H1 (cell line): ENCODE measurements around the gene GPLD1. TPM values are rescaled to one million over a fixed set of nuclear protein-coding genes. Genes with fewer than 3 reads are reported as not detected.

Experiments used
- CTCF ChIA-PET: fragments of 300-600 bp; sonication (Branson Sonifier 250); formaldehyde crosslinking; loops from one replicate; lab custom pipeline; 2021; ENCODE audit not compliant: partially characterized antibody; lab: Charles Lee
- POLR2A ChIA-PET: fragments of 300-600 bp; sonication (Branson Sonifier 250); formaldehyde crosslinking; loops from one replicate; lab custom pipeline; 2021; ENCODE audit warnings: inconsistent platforms; ENCODE audit not compliant: partially characterized antibody; lab: Charles Lee
- DNase-seq, 2 experiments: peaks; one replicate each; pipeline versions ENCODE4 v3.0.0 to v3.0.0-alpha.2; 2010 to 2022; ENCODE audit warnings: low spot score in 2 of 2, low read depth in 1 of 2, mixed read lengths in 1 of 2
- FAIRE-seq: peaks from 2 replicates; lab custom pipeline; 2011; peaks lifted over from hg19 to GRCh38; lab: Jason Lieb, UNC
- H2AFZ ChIP-seq: 2 replicates; pipeline ENCODE4 v1.8.1; 2012; ENCODE audit warnings: low read length, inconsistent platforms
- H2AK5ac ChIP-seq: 2 replicates; pipeline ENCODE4 v1.6.1; 2013; ENCODE audit warnings: low read depth, low read length
- H2BK120ac ChIP-seq: replicated peaks from 2 replicates; pipeline ENCODE3; 2013; ENCODE audit warnings: low read depth, low read length, inconsistent platforms
- H2BK12ac ChIP-seq: 2 replicates; pipeline ENCODE4 v1.6.1; 2013; ENCODE audit warnings: low read depth, low read length
- H2BK15ac ChIP-seq: 2 replicates; pipeline ENCODE4 v1.6.1; 2013; ENCODE audit warnings: low read length
- H2BK20ac ChIP-seq: 2 replicates; pipeline ENCODE4 v1.6.1; 2013; ENCODE audit warnings: low read length
- H2BK5ac ChIP-seq: 2 replicates; pipeline ENCODE4 v1.6.1; 2013; ENCODE audit warnings: low read depth, low read length
- H3K14ac ChIP-seq: 2 replicates; pipeline ENCODE4 v1.6.1; 2013; ENCODE audit warnings: inconsistent platforms; ENCODE audit not compliant: insufficient read length
- H3K18ac ChIP-seq: 2 replicates; pipeline ENCODE4 v1.6.1; 2013; ENCODE audit warnings: low read length; ENCODE audit errors: extremely low read depth
- H3K23ac ChIP-seq: 2 replicates; pipeline ENCODE4 v1.6.1; 2013; ENCODE audit warnings: inconsistent platforms; ENCODE audit not compliant: insufficient read length
- H3K23me2 ChIP-seq: 2 replicates; pipeline ENCODE4 v1.6.1; 2013; ENCODE audit warnings: low read depth, low read length
- H3K27ac ChIP-seq: 2 replicates; pipeline ENCODE4 v1.6.1; 2011; ENCODE audit warnings: low read depth, low read length, inconsistent platforms
- H3K27me3 ChIP-seq, 4 experiments: replicated peaks in 1 of 4; 1 replicate in 1 of 4; 2 replicates in 3 of 4; pipeline versions ENCODE4 v1.6.1 to v1.8.1; 2011 to 2013; ENCODE audit warnings: low read length in 3 of 4, mild to moderate bottlenecking in 3 of 4, inconsistent platforms in 2 of 4, mixed read lengths in 2 of 4, moderate library complexity in 1 of 4; ENCODE audit not compliant: control insufficient read depth in 3 of 4, insufficient read depth in 3 of 4; ENCODE audit errors: extremely low read depth in 1 of 4
- H3K36me3 ChIP-seq, 4 experiments: 2 replicates each; pipeline versions ENCODE4 v1.6.1 to v1.8.1; 2011 to 2013; ENCODE audit warnings: mild to moderate bottlenecking in 4 of 4, low read length in 3 of 4, moderate library complexity in 2 of 4, control low read depth in 1 of 4, inconsistent platforms in 1 of 4; ENCODE audit not compliant: insufficient read depth in 4 of 4, control insufficient read depth in 2 of 4
- H3K4ac ChIP-seq: replicated peaks from 2 replicates; pipeline ENCODE3; 2013; ENCODE audit warnings: low read length, low read depth, mixed read lengths, inconsistent platforms; ENCODE audit not compliant: insufficient read length
- H3K4me1 ChIP-seq, 4 experiments: replicated peaks in 1 of 4; 1 replicate in 1 of 4; 2 replicates in 3 of 4; pipeline versions ENCODE4 v1.6.1 to v1.8.1; 2011 to 2013; ENCODE audit warnings: low read length in 3 of 4, inconsistent platforms in 2 of 4, mixed read lengths in 1 of 4; ENCODE audit not compliant: insufficient read depth in 4 of 4, control insufficient read depth in 3 of 4
- H3K4me2 ChIP-seq, 2 experiments: 2 replicates each; pipeline versions ENCODE4 v1.6.1 to v1.8.1; 2011 to 2013; ENCODE audit warnings: low read depth in 2 of 2, low read length in 2 of 2, control low read depth in 1 of 2, inconsistent platforms in 1 of 2, mild to moderate bottlenecking in 1 of 2; ENCODE audit not compliant: insufficient read depth in 1 of 2
- H3K4me3 ChIP-seq, 4 experiments: fragments of 200-600, 300-600 bp in 1 of 4; sonication (generic), shearing (Covaris generic), sonication (Bioruptor Twin) in 1 of 4; 2 replicates each; pipeline versions ENCODE4 v1.5.1 to v1.8.1; 2011 to 2016; ENCODE audit warnings: low read length in 4 of 4, low read depth in 3 of 4, control low read depth in 2 of 4, inconsistent platforms in 2 of 4, mild to moderate bottlenecking in 2 of 4, mixed read lengths in 1 of 4, moderate library complexity in 1 of 4; ENCODE audit not compliant: insufficient read depth in 2 of 4; ENCODE audit errors: extremely low read depth in 1 of 4
- H3K56ac ChIP-seq: replicated peaks from 2 replicates; pipeline ENCODE3; 2013; ENCODE audit warnings: low read depth, mild to moderate bottlenecking, mixed read lengths, low read length, inconsistent platforms; ENCODE audit not compliant: insufficient read length
- H3K79me1 ChIP-seq: 2 replicates; pipeline ENCODE4 v1.6.1; 2013; ENCODE audit warnings: low read depth, low read length, control low read depth
- H3K79me2 ChIP-seq, 2 experiments: 2 replicates each; pipeline versions ENCODE4 v1.6.1 to v1.8.1; 2012 to 2013; ENCODE audit warnings: low read length in 2 of 2, mild to moderate bottlenecking in 2 of 2, inconsistent platforms in 1 of 2; ENCODE audit not compliant: insufficient read depth in 2 of 2, control insufficient read depth in 1 of 2
- H3K9ac ChIP-seq, 4 experiments: replicated peaks in 1 of 4; 1 replicate in 1 of 4; 2 replicates in 3 of 4; pipeline versions ENCODE4 v1.6.1 to v1.8.1; 2011 to 2013; ENCODE audit warnings: low read depth in 3 of 4, low read length in 3 of 4, control low read depth in 2 of 4, mild to moderate bottlenecking in 2 of 4, moderate library complexity in 2 of 4, inconsistent platforms in 1 of 4; ENCODE audit errors: extremely low read depth in 1 of 4
- H3K9me3 ChIP-seq, 2 experiments: 2 replicates each; pipeline versions ENCODE4 v1.6.1 to v1.8.1; 2012 to 2013; ENCODE audit warnings: mild to moderate bottlenecking in 2 of 2, moderate library complexity in 2 of 2, control low read depth in 1 of 2, inconsistent platforms in 1 of 2, low read depth in 1 of 2, low read length in 1 of 2, mixed read lengths in 1 of 2; ENCODE audit not compliant: insufficient read depth in 2 of 2
- H4K20me1 ChIP-seq, 2 experiments: replicated peaks in 1 of 2; 2 replicates each; pipeline versions ENCODE3 to v1.8.1; 2011 to 2013; ENCODE audit warnings: inconsistent platforms in 2 of 2, low read length in 2 of 2, mild to moderate bottlenecking in 1 of 2; ENCODE audit not compliant: insufficient read depth in 2 of 2, control insufficient read depth in 1 of 2
- H4K5ac ChIP-seq: 2 replicates; pipeline ENCODE4 v1.6.1; 2013; ENCODE audit warnings: low read length, low read depth, mixed read lengths, inconsistent platforms; ENCODE audit not compliant: insufficient read length
- H4K8ac ChIP-seq: 2 replicates; pipeline ENCODE4 v1.8.0; 2013; ENCODE audit warnings: mild to moderate bottlenecking, moderate library complexity, low read length, inconsistent platforms; ENCODE audit not compliant: insufficient read depth; ENCODE audit errors: extremely low read depth
- H4K91ac ChIP-seq: replicated peaks from 2 replicates; pipeline ENCODE3; 2013; ENCODE audit warnings: low read length, mixed read lengths, inconsistent platforms; ENCODE audit not compliant: insufficient read length
- ATF3 ChIP-seq: IDR thresholded peaks from 2 replicates; pipeline ENCODE4 v1.6.1; 2011; ENCODE audit warnings: low read depth, mild to moderate bottlenecking, low read length; ENCODE audit not compliant: insufficient read depth
- E2F6 ChIP-seq: IDR thresholded peaks from 2 replicates; pipeline ENCODE4 v1.6.1; 2012; ENCODE audit warnings: inconsistent platforms
- EGR1 ChIP-seq: IDR thresholded peaks from 2 replicates; pipeline ENCODE4 v1.6.1; 2011; ENCODE audit warnings: low read depth, low read length, borderline replicate concordance
- EZH2 ChIP-seq: fragments of 200-600 bp; sonication (generic); IDR thresholded peaks from 2 replicates; pipeline ENCODE4 v1.7.1; 2012; ENCODE audit warnings: low read depth, mild to moderate bottlenecking, moderate library complexity, low read length, inconsistent platforms; ENCODE audit not compliant: severe bottlenecking
- GTF2F1 ChIP-seq: IDR thresholded peaks from 2 replicates; pipeline ENCODE4 v1.6.1; 2012; ENCODE audit warnings: low read depth, low read length, improper control_type of control experiment, borderline replicate concordance
- HDAC2 ChIP-seq, 2 experiments: fragments of 300-600 bp in 1 of 2; sonication (generic) in 1 of 2; IDR thresholded peaks; 2 replicates each; pipeline ENCODE4 v1.6.1; 2011 to 2012; ENCODE audit warnings: low read depth in 2 of 2, low read length in 2 of 2, mild to moderate bottlenecking in 2 of 2, moderate library complexity in 2 of 2, borderline replicate concordance in 1 of 2, inconsistent platforms in 1 of 2
- HDAC6 ChIP-seq: IDR thresholded peaks from one replicate; pipeline ENCODE4 v1.7.1; 2012; ENCODE audit warnings: low read depth, mild to moderate bottlenecking, inconsistent platforms, low read length, moderate library complexity
- POU5F1 ChIP-seq: IDR thresholded peaks from 2 replicates; pipeline ENCODE4 v1.6.1; 2011; ENCODE audit warnings: low read depth, mild to moderate bottlenecking, low read length, moderate library complexity
- RNF2 ChIP-seq: fragments of 200-900, 300-1000 bp; sonication (generic); IDR thresholded peaks from 2 replicates; pipeline ENCODE4 v1.7.1; 2016; ENCODE audit warnings: borderline replicate concordance, low read depth, mild to moderate bottlenecking, antibody characterized with exemption, low read length; ENCODE audit not compliant: poor library complexity, severe bottlenecking; ENCODE audit errors: missing control alignments
- SP1 ChIP-seq: IDR thresholded peaks from 2 replicates; pipeline ENCODE4 v1.6.1; 2011; ENCODE audit warnings: low read depth, low read length
- SRF ChIP-seq: IDR thresholded peaks from 2 replicates; pipeline ENCODE4 v1.6.1; 2011; ENCODE audit warnings: mild to moderate bottlenecking, low read depth, low read length, moderate library complexity
- TCF12 ChIP-seq: IDR thresholded peaks from 2 replicates; pipeline ENCODE4 v1.6.1; 2011; ENCODE audit warnings: low read depth, mild to moderate bottlenecking, low read length
- WGBS, 2 experiments: shearing (Covaris generic) in 1 of 2; methylation state at CpG; one replicate each; pipeline versions ENCODE4 v1.1.6 to v1.1.7; 2013 to 2015; ENCODE audit warnings: low lambda C conversion rate in 2 of 2, mixed read lengths in 2 of 2, inconsistent platforms in 1 of 2, low coverage in 1 of 2, missing lambda C conversion rate in 1 of 2; ENCODE audit not compliant: insufficient replicate concordance in 2 of 2, insufficient coverage in 1 of 2, insufficient read length in 1 of 2; ENCODE audit errors: extremely low coverage in 1 of 2, missing lambda C conversion rate in 1 of 2; 5-methylcytosine and 5-hydroxymethylcytosine counted together
- polyA plus RNA-seq, 7 experiments: library from polyadenylated mRNA; depleted of rRNA in 3 of 7; stranded (reverse) in 5 of 7; unstranded in 2 of 7; fragments of >200 nt in 5 of 7; fragments of 200-250 nt in 2 of 7; gene quantifications; 1 replicate in 5 of 7; 2 replicates in 1 of 7; 4 replicates in 1 of 7; pipeline versions ENCODE4 v1.2.1 to v1.2.3, GENCODE V29; 2011 to 2013; ENCODE audit warnings: missing spikeins in 2 of 7, mixed read lengths in 2 of 7
- total RNA-seq: library from RNA; stranded (reverse); fragmentation: NEBNext Ultra II Directional; extraction: Animal tissue kit (Norgen Biotek cat#: 25700); gene quantifications from 2 replicates; pipeline ENCODE4 v1.2.1, GENCODE V29; 2021

Gene GPLD1
- total and polyA plus RNA-seq, 2 of the 8 experiments (the other 6 are each of a cell fraction or from before 2014, with no cell fraction given) = 3.7 to 5.3 TPM

- Histone ChIP-seq H2BK15ac (no peak overlapping the region), H3K27ac (no peak overlapping the region), H4K91ac (no peak overlapping the region), H3K9me3 (no peaks in the 10 kb centered on the region), H2AK5ac (no peak overlapping the region), H3K23ac (no peak overlapping the region), H4K20me1 (no peaks in the 10 kb centered on the region), H3K79me1 (no peaks in the 10 kb centered on the region), H3K9ac (no peak overlapping the region), H2BK20ac (no peak overlapping the region), H3K79me2 (no peaks in the 10 kb centered on the region), H3K23me2 (peaks cover 5% of the 10 kb centered on the region; the same call in 1 of the 2 replicates), H3K4ac (no peak overlapping the region), H4K5ac (no peak overlapping the region), H2BK120ac (no peak overlapping the region), H3K27me3 (peaks cover 0 to 15% (median 6%) of the 10 kb centered on the region in 4 experiments; a peak in 5 of 7 replicates), H4K8ac (no peak overlapping the region), H3K4me1 (peaks cover 0 to 7% (median 1%) of the 10 kb centered on the region in 4 experiments; a peak in 2 of 7 replicates), H2BK12ac (no peak overlapping the region), H3K4me2 (no peak overlapping the region), H3K36me3 (no peaks in the 10 kb centered on the region), H3K56ac (no peak overlapping the region), H3K18ac (no peak overlapping the region), H2BK5ac (no peak overlapping the region), H3K4me3 (no peak overlapping the region), H3K14ac (no peak overlapping the region), H2AFZ (no peak overlapping the region)
- no peak for DNase-seq
- POLR2A ChIA-PET = no interaction called here
- WGBS, 2 experiments = 85% methylated on average over 2 of the region's 2 CpGs; no CpG with 5 or more reads in 1 of the 2 experiments
- CTCF ChIA-PET = interaction anchor here (0.7 to 1.6 kb wide), 7 partner anchors 8 to 308 kb away, joined by 3 to 6 read pairs (median 3); no protein-coding TSS in a partner anchor
- FAIRE-seq = no peak
- TF ChIP-seq POU5F1 (no peak), HDAC2 (IDR thresholded peaks at IDR 0.05; ENCODE audit: borderline replicate concordance in 1 of 2, low read depth in 2 of 2, low read length in 2 of 2) (no peak), SP1 (no peak), EGR1 (no peak), RNF2 (no peak), SRF (no peak), ATF3 (no peak), EZH2 (no peak), E2F6 (no peak), TCF12 (no peak), HDAC6 (no peak), GTF2F1 (no peak)
Observed at GRCh38 chr6:24489881-24490280, 503 bp upstream of the GPLD1 start.
